ENCODE data around the gene GRIP2. TPM values are rescaled to one million over a fixed set of nuclear protein-coding genes. Genes with fewer than 3 reads are reported as not detected.
A peak's percentile ranks its signal among the peaks of the same experiment; 100 is the strongest.

The GRIP2 gene
- total and polyA plus RNA-seq, 2 of the 4 experiments (the other 2 are of a cell fraction), result 0.05 TPM; not detected in 1

DNA sequence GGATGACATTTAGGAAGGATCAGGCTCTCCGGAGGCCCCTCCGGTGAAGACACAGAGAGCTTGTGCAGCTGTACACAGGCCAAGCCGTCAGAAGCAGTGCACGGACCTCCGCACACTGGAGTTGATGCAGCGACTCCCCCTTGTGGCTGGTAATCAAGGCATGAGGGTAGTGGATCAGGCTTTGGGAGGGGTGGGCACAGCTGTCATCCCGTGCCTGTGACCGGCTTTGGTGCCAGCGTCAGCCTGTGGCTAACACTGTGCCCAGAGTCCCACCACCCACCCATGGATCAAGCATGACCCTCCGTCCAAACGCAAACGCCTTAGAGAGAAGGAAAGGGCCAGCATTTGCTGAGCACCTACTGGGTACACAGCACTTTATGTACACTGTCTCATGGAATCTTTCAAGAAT is 8.2 kb upstream of the GRIP2 start:
- H2AK5ac ChIP-seq (ENCODE audit: low read depth, low read length), result no peak overlapping the region
- H3K4me3 ChIP-seq (ENCODE audit: insufficient read depth, low read depth, low read length), result no peak overlapping the region
- no peaks in the 10 kb centered on the region for H3K4me1 ChIP-seq (ENCODE audit: control insufficient read depth, insufficient read depth, low read length)
- peak overlapping the region; percentile 58 for H2AFZ ChIP-seq (replicated peaks; ENCODE audit: low read length, poor library complexity)
- no peaks in the 10 kb centered on the region for H4K20me1 ChIP-seq (ENCODE audit: insufficient read depth, low read length)
- no peak overlapping the region for H3K4me2 ChIP-seq (ENCODE audit: low read depth, low read length)
- H4K8ac ChIP-seq (ENCODE audit: low read depth in 2 of 2, low read length in 2 of 2), result no peak overlapping the region
- no peak overlapping the region for H3K27ac ChIP-seq (ENCODE audit: insufficient read depth, low read length)
- DNase-seq (peak; percentile 56), ATAC-seq (ENCODE audit: low read depth) (peak; percentile 92)
- ChIA-PET CTCF (interaction anchor here (0.6 to 1.9 kb wide), 8 partner anchors 9 to 345 kb away, joined by 3 to 7 read pairs (median 4); no protein-coding TSS in a partner anchor), POLR2A (ENCODE audit: unreplicated experiment) (no interaction called here)
- no peak overlapping the region for H3K18ac ChIP-seq (ENCODE audit: low read depth, low read length)
- H3K23ac ChIP-seq (ENCODE audit: low read depth, low read length), result no peak overlapping the region
- in situ Hi-C loops (cut with MboI; ENCODE audit: low sequenced_read_pairs), result loop anchor here (10.0 kb wide), 1 partner anchor 344 kb away; no protein-coding TSS in a partner anchor
- no peak overlapping the region for H3K14ac ChIP-seq (replicated peaks; ENCODE audit: low read depth, low read length)
- 0% methylated on average over 3 of the region's 12 CpGs; no CpG with 5 or more reads in 1 of the 2 experiments for WGBS, 2 experiments (ENCODE audit: extremely low coverage in 2 of 2, insufficient read length in 1 of 2)
- no peaks in the 10 kb centered on the region for H3K36me3 ChIP-seq (ENCODE audit: control insufficient read depth, insufficient read depth, low read length)
- no peak overlapping the region for H2BK15ac ChIP-seq (ENCODE audit: low read depth, low read length)
- peaks cover 33% of the 10 kb centered on the region for H3K27me3 ChIP-seq (ENCODE audit: control insufficient read depth, insufficient read depth, low read length)
- no peak overlapping the region for H4K5ac ChIP-seq (ENCODE audit: low read depth, low read length)
- H3K9ac ChIP-seq (ENCODE audit: low read depth, low read length), result no peak overlapping the region
- no peaks in the 10 kb centered on the region for H3K79me1 ChIP-seq (ENCODE audit: low read depth in 1 of 2, low read length in 2 of 2)
- H3K56ac ChIP-seq (ENCODE audit: extremely low read depth, insufficient read depth, low read length), result no peak overlapping the region
- dilution Hi-C loops (cut with HindIII; ENCODE audit: low sequenced_read_pairs, unreplicated experiment), result no loop called here
- BruUV-seq (replicated peaks), result no TSS peak
- no peak overlapping the region for H3K4ac ChIP-seq (ENCODE audit: low read depth, low read length)
- H3K9me3 ChIP-seq (ENCODE audit: control insufficient read depth, insufficient read depth, low read length), result no peaks in the 10 kb centered on the region
- no peaks in the 10 kb centered on the region for H3K9me1 ChIP-seq (ENCODE audit: insufficient read depth, low read length)
- H2BK20ac ChIP-seq (ENCODE audit: low read depth, low read length), result no peak overlapping the region
- H4K91ac ChIP-seq (ENCODE audit: insufficient read depth, low read depth, low read length), result no peak overlapping the region
- intact Hi-C loops (cut with micrococcal nuclease), result loop anchor here (1.0 kb wide), 3 partner anchors 39 to 345 kb away; no protein-coding TSS in a partner anchor
- peak; percentile 67 for TF ChIP-seq SMC3 (IDR thresholded peaks at IDR 0.05; ENCODE audit: low read depth, low read length)
- no peak for TF ChIP-seq MAFK (IDR thresholded peaks at IDR 0.05; ENCODE audit: low read depth, low read length)
- no peak for TF ChIP-seq MXI1 (IDR thresholded peaks at IDR 0.05; ENCODE audit: borderline replicate concordance, low read depth, low read length)
- TF ChIP-seq RAD21 (IDR thresholded peaks at IDR 0.05; ENCODE audit: low read length), result peak; percentile 75
- TF ChIP-seq, protein P1, sequence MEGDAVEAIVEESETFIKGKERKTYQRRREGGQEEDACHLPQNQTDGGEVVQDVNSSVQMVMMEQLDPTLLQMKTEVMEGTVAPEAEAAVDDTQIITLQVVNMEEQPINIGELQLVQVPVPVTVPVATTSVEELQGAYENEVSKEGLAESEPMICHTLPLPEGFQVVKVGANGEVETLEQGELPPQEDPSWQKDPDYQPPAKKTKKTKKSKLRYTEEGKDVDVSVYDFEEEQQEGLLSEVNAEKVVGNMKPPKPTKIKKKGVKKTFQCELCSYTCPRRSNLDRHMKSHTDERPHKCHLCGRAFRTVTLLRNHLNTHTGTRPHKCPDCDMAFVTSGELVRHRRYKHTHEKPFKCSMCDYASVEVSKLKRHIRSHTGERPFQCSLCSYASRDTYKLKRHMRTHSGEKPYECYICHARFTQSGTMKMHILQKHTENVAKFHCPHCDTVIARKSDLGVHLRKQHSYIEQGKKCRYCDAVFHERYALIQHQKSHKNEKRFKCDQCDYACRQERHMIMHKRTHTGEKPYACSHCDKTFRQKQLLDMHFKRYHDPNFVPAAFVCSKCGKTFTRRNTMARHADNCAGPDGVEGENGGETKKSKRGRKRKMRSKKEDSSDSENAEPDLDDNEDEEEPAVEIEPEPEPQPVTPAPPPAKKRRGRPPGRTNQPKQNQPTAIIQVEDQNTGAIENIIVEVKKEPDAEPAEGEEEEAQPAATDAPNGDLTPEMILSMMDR (conservative IDR thresholded peaks at IDR 0.05; ENCODE audit: low read depth, low read length), result peak; percentile 70
- no peak overlapping the region for H2BK120ac ChIP-seq (ENCODE audit: low read depth, low read length)
- peak overlapping the region; percentile 13 for H2AK9ac ChIP-seq (replicated peaks; ENCODE audit: low read depth, low read length, poor library complexity)
- H2BK5ac ChIP-seq (ENCODE audit: low read depth, low read length, poor library complexity, severe bottlenecking), result no peak overlapping the region

Data from IMR-90 (cell line).